HG03108 (cell line): Measurements from ENCODE around the gene RALGAPA2.

ENCODE experiments used
- ATAC-seq: cut with Tn5 transposase; IDR thresholded peaks from one replicate; pipeline ENCODE4 v1.9.1; 2021; ENCODE audit warnings: moderate library complexity; ENCODE audit not compliant: unreplicated experiment

RALGAPA2 gene

DNA sequence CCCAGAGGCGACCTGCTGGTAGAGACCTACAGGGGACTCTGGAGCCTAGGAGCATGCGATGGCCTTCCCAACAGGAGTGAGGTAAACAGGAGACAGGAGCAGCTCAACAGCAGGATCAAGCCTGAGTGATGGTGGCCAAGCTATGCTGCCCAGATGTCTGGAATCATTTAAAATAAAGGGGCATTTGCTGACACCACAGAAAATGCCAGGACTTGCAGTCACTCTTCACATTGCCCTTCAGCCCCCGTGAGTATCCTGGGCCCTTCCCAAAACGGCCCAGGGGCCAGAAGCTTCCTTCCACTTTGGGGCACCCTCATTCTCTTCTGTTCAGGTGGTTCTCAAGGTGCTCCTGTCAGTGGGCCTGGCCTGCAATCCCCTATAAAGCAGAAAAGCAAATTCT is 321.3 kb downstream of the RALGAPA2 start:
- ATAC-seq = no peak

DNA sequence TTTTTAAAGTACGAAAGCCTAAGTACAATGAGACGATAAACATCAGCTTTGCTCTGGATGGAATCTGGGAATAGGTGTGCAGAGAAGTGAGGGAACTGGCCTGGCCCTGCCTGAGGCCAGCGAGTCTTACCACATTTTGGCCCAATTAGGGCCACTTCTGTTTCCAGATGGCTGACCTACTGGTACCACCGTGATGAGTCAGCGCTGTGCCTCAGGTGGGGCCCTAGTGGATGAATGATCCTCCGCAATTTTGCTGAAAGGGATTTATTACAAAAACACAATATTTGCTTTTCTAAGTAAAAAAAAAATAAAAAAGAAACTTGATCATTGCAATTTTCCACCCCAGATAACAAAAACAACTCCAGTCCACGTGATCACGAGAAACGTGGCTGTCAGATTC is 322.1 kb downstream of the RALGAPA2 start:
- no peak for ATAC-seq

DNA sequence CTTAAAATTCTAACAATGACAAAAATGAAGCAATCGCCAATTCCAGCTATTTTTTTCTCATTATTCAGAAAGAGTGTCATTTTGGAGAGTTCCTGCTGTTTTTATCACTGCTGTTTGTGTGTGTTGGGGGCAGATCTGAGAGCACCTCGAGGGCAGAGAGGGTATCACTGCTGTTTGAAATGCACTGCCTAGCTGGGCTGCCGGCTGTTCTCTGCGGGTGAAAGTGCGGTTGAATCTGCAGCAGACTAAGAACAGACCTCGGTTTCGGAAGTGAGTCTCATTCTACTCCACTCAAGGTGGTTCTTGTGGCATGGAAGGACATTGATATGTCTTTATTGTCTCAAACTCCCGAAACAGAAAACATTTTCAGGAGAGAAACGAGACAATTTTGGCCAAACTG is 326.3 kb downstream of the RALGAPA2 start:
- ATAC-seq = no peak

DNA sequence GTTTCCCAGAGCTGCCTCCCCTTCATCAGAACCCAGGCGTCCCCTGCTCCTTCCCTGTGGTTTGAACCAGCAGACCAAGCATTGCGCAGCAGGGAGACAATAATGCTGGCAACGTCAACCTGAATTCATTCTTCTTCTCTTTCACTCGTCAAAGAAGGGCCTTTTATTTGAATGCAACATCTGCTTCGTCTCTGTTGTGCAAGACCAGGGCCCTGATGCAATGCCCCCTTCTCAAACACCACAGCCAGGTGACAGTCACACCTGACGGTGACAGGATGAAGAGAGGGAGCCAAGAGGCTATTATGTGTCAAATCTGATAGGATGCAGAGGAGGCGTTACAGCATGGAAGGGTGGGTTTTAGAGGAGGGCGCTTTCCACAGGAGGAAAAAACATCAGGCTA is 336.6 kb downstream of the RALGAPA2 start:
- ATAC-seq = no peak

DNA sequence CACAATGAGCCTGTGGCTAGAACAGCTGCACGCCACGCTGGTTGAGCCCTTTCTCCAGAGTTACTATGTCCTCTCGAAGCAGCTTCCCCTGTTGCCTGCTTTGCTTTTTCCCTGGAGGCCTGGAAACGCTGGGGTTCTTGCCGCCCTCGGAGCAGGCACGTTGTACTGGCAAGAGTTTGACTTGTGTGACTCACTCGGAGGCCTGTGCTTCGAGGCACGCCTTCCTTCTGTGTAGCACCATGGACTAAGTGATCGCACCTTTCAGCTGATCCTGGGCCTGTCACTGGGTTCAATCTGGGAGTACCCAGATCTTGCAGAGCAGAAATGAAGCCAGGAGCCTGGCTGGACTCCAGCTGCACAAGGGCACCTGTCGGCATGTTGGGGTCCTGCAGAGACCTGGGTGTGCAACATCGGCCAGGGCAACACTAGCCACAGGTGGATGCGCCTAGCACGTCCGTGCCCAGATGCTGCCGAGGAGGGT is 339.3 kb downstream of the RALGAPA2 start:
- ATAC-seq = no peak

DNA sequence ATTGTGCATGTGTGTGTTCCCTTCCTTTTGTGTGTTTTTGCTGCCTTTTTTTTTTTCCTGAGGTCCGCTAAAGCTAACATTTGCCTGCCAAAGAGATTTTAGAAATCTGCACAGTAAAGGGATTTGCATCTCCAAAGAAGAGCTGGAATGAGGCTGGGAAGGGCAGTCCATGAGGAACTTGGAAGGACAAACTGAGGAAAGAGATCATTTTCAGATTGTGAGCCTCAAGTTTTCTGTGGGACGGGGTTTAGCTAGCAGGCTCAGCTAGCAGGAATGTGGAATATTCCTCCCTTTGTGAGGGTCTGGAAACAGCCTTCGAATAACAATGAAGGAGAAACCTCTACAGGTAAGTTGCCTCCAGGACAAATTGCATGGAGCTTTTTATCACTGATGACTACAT is 340.8 kb downstream of the RALGAPA2 start:
- ATAC-seq = no peak

DNA sequence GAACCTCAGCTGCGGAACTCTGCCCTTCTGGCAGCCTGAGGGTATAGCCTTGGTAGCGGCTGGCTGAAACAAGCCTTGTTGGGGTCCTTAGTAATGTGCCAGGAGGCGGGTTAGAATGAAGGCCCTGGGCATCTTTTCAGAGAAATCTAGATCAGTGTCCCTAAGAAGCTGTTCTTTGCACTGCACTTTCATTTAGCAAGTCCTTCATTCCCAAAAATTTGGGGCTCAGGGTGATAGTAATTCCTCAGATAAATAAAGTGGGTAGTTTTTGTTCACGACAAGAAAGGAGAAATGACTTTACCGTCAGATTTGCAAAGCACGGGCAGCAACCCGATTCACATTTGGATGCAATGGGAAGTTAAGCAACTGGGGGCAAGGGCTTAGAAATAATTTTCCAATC is 341.4 kb downstream of the RALGAPA2 start:
- no peak for ATAC-seq

DNA sequence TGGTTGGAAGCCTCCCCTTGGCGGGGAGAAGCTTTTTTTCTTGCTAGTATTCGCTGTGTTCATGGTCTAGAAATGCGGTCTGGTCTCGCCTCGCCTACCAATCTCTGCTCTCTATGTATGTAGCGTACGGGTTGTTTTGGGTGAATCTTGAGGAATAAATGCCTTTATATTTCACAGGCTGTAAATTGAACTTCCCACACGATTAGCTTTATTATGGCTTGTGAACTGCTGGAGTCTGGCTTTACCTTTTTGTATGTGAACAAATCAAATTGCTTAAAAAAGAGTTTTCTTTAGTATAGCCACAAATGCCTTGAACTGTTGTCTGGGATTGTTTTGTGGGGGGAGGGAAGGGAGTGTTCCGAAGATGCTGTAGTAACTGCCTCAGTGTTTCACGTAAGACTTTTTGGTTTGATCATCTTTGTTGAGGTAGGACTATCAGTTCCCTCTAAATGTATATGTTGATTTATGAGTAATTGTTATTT is 342.3 kb downstream of the RALGAPA2 start:
- ATAC-seq = no peak

DNA sequence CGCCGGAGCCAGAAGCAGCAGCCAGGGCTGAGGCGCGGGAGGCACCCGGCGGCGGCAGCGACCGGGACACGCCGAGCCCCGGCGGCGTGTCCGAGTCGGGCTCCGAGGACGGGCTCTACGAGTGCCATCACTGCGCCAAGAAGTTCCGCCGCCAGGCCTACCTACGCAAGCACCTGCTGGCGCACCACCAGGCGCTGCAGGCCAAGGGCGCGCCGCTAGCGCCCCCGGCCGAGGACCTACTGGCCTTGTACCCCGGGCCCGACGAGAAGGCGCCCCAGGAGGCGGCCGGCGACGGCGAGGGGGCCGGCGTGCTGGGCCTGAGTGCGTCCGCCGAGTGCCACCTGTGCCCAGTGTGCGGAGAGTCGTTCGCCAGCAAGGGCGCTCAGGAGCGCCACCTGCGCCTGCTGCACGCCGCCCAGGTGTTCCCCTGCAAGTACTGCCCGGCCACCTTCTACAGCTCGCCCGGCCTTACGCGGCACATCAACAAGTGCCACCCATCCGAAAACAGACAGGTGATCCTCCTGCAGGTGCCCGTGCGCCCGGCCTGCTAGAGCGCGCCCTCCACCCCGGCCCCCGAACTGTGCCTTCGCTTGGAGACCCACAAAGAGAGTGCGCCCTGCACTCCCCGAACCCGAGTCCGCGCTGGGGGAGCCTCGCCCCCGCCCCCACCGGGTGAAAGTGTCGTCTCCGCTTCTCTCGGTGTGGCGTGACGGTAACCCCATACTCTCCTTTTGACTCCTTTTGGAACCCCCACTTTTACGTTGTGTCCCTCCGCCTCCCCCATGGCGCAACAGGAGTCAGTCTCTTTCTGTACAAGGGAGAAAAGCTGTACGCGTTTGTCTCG is 343.0 kb downstream of the RALGAPA2 start:
- ATAC-seq = no peak

DNA sequence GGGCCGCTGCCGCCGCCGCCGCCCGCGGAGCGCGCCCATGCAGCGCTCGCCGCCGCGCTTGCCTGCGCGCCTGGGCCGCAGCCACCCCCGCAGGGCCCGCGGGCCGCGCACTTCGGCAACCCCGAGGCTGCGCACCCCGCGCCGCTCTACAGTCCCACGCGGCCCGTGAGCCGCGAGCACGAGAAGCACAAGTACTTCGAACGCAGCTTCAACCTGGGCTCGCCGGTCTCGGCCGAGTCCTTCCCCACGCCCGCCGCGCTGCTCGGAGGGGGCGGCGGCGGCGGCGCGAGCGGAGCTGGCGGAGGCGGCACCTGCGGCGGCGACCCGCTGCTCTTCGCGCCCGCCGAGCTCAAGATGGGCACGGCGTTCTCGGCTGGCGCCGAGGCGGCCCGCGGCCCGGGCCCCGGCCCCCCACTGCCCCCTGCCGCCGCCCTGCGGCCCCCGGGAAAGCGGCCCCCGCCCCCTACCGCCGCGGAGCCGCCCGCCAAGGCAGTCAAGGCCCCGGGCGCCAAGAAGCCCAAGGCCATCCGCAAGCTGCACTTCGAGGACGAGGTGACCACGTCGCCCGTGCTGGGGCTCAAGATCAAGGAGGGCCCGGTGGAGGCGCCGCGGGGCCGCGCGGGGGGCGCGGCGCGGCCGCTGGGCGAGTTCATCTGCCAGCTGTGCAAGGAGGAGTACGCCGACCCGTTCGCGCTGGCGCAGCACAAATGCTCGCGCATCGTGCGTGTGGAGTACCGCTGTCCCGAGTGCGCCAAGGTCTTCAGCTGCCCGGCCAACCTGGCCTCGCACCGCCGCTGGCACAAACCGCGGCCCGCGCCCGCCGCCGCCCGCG is 343.8 kb downstream of the RALGAPA2 start:
- no peak for ATAC-seq

DNA sequence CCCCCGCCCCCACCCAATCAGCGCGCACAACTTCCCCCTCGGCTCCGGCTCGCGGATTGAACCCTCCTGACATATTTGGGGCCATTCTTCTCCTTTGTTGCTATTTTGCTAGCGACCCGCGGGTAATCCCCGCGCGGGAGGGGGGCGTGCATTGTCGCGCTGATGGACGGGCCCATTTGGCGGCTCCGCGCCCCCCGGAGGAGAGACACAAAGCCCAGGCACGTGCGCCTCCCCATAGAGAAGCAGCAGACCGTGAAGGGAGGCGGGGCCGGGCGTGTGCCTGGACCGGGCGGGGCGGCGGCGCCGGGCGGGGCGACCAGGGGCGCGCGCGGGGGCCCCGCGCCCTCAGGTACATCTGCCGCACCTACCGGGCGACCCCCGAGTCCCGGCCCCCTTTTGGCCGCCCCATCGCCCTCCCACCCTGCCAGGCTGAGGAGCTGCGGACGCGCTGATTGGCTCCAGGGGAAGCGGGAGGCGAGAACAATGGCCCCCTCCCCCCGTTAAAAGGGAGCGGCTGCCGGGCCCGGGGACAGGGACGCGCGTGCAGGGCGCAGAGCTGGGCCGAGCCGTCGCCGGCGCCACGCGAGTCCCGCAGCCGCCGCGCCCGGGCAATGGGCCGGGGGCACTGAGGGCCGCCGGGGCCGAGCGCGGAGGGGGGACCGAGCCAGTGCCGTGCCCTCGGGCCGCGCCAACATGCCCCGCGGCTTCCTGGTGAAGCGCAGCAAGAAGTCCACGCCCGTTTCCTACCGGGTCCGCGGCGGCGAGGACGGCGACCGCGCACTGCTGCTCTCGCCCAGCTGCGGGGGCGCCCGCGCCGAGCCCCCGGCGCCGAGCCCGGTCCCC is 344.6 kb downstream of the RALGAPA2 start, which contains the start of gene INSM1:
Gene INSM1 (plus strand): TSS at position 530 of the 843 bp plus-strand sequence. CDS start 164 bp downstream, at position 694.
- ATAC-seq = no peak

DNA sequence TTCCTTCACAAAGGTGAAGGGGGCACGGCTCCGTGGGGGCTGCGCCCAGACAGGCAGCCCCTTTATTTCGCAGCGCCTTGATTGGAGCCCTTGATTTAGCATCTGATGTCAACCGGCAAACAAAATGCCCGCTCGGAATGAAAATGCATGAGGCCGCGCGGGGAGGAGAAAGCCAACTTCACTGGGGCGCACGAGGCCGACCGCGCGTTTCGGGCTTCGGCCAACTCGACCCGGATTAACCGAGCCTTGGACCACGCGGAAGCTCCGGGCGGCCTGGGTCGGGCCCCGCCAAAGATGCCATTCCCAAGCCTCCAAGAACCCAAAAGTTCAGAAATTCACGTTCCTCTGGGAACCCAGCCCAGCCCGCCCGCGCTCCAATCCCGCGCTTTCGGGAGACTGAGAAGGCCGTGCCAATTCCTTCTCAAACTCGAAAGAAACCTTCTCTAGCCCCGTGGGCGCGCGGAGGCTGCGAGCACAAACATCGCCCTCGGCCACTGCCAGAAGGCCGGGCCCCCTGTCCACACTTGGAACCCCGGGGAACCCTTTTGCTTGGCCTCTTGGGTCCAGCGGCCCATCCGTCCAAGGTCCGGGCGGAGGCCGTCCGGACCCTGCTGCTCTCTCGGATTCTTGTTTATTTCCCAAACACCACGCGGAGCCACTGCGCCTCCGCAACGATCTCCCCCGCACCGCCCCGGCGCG is 345.4 kb downstream of the RALGAPA2 start:
- ATAC-seq = no peak

DNA sequence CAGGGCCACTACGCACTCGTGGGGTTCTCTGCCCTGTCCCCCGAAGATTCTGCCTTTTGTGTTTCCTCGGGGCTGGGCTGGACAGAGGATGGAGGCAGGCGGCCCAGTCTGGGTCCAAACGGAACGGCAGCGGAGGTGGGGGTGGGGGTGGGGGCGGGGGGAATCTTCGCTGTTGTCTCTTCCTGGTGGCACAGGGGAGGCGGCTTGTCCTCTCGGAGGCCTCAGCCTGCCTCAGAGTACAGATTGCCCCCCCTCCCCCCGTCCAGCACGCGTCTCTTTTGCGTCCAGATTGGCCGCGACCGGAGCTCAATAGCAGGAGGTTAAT is 345.9 kb downstream of the RALGAPA2 start:
- ATAC-seq = no peak

DNA sequence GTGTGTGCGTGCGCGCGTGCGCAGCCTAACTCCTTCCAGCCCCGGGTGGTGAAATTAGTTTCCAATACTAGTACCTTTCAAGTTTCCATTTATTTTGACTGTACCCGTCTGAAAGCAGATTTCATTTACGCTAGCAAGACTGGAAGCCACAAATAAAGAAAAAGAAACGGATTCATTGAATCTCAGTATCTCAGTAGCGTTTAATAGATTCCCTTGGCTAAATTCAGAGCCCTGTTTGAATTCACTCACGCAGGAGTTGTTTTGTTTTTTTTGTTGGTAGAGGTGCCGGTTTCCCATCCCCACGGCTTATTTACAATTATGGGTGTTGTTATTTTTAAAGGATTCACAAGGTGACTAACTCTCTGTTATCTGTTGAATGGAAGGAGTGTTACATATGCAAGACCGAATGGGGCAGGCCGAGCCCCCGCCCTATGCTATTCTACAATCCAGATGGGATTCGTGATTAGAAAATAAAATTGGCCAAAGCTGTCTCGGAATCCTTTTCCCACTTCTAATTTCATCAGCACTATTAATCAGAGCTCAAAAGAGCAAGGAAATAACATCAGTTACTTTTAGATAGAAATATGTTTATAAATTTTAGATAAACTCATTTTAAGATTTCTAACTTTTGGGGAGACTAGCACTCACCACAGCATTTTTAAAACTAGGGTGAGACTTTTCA is 346.8 kb downstream of the RALGAPA2 start:
- no peak for ATAC-seq

DNA sequence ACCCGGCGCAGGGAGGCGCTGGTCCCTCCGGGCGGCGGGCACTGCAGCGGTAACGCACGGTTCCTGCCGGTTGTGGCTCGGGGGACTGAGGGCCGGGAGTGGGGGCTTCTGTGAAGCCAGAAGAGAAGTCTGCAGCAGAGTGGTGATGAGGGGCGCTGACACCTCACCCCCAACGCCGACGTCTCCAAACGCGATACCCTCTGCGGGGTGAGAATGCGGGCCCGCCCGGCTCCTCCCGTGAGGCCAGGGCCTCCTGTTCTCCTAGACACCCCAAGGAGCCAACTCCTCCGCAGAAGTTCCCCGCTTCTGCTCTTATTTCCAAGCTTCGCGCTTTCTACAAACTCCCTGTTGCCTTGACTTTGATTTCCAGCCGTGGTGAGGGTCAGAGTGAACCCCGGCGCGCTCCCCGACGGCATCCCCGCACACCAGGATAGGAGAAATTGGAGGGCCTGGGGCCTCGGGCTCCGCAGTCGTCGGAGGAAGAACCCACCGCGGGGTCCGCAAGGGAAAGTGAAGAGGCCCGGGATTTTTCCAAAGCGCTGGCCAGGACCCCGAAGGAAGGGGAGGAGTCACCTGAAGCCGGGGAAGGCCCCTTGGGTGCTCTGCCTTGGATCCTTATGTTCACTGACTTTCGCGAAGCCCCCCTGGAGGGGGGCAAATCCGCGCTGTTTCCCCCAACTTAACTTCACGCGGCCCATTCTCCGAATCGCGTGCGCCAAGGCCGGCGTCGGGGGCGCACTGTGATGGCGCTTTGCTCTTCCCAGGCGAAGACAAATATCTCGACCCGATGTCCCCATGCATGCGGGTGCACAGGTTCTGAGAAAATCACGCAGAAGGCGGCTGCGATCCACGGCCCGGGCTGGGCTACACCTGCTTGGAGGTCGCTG is 347.6 kb downstream of the RALGAPA2 start:
- no peak for ATAC-seq

DNA sequence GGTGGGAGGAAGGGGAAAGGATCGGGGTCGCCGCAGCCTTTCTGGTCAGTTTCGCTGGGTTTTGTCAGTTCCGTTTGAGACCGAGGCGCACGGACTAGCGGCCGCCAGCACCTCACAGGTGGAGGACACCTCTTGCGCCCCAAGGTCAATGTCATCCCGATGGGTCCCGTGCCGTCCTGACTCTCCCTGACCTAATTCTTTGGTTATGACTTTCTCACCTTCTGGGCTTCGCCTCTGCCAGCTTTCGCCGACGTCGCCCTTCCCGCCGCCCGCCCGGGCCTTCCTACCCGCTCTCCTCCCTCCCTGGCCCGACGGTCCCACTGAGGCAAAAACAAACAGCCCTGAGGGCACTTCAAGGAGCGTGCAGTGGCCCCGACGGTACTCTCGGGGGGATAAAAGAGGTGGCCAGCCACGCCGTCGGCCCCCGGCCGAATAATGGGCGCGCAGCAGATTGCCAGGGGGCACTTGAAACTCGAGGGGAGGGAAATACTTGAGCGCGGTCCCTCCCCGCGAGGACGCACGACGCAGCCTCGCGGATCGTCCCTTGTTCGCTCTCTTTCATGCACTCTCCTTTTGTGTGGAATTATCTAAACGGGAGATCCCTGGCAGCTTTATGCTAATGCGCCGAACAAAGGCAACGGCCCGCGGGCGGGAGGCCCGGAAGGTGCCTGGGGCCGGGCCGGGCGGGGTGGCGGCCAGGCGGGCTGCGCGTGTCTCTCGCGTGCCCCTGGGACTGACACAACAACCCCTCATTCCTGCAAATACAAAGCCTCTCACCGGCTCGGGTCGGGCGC is 348.4 kb downstream of the RALGAPA2 start:
- no peak for ATAC-seq

DNA sequence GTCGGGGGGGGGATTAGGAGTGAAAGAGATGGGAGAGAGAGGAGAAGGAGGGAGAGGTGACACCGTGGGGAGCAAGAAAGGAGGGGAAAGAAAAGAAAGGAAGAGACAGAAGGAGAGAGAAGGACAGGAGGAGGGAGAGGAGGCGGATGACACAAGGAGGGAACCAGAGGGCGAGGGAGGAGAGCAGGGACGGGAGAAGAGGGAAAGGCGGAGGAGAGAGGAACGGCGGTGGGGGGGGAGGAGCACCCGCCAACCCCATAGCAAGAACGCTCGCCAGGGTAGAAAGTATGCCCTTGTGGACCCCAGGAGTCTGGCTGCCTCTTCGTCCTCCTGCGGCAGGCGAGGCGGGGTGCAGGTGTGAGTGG is 349.0 kb downstream of the RALGAPA2 start:
- no peak for ATAC-seq

DNA sequence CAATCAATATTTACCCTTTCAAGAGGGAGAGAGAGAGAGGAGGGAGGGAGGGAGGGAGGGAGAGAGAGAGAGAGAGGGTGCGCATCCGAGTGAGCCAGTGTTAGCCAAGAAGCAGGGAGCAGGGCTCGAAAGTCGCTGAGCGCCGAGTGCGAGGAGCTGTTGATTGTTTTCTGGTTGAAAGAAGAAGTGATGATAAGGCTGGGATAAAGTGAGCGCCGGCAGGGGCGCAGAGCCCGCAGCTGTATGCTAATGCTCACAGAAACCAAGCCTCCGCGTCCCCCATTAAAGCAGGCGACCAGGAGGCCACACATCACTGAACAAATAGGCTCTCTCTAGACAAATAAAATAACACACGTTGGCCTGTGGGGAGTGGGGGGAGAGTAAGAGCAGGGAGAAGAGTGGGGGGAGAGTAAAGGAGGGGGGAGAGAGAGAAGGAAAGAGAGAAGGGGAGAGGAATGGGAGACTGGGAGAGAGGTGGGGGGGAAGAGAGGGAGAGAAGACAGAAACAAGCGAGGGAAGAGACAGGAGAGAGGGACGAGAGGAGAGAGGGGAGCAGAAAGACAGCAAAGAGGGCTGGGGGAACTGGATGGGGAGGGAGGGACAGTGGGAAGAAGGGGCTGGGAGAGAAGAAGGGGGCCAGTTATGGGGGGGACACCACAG is 349.5 kb downstream of the RALGAPA2 start:
- ATAC-seq = no peak
